Endothelial cell of umbilical vein (primary cell): Measurements from ENCODE around the gene TAB3.

Source experiments
- EZH2 ChIP-seq: IDR thresholded peaks from 2 replicates; pipeline ENCODE4 v1.6.1; 2012; ENCODE audit warnings: borderline replicate concordance, low read depth, mild to moderate bottlenecking, moderate library complexity, low read length, inconsistent platforms; ENCODE audit not compliant: severe bottlenecking
- FOS ChIP-seq: IDR thresholded peaks from 2 replicates; pipeline ENCODE4 v1.6.1; 2011; ENCODE audit warnings: mild to moderate bottlenecking, low read length, moderate library complexity, borderline replicate concordance; ENCODE audit not compliant: insufficient read depth
- MYC ChIP-seq: IDR thresholded peaks from one replicate; pipeline ENCODE4 v1.6.1; 2011; ENCODE audit warnings: mild to moderate bottlenecking, low read depth, low read length
- POLR2A ChIP-seq: IDR thresholded peaks from 2 replicates; pipeline ENCODE4 v1.6.1; 2012; ENCODE audit warnings: low read depth, mild to moderate bottlenecking, control low read depth, low read length
- POLR2AphosphoS5 ChIP-seq: IDR thresholded peaks from 2 replicates; pipeline ENCODE4 v1.6.1; 2012; ENCODE audit warnings: low read depth, mild to moderate bottlenecking, control low read depth, low read length, moderate library complexity; ENCODE audit not compliant: insufficient read depth
- TF ChIP-seq, protein P1 (sequence below), 2 donors: IDR thresholded peaks; 1 replicate in 1 of 2; 2 replicates in 1 of 2; pipeline ENCODE4 v1.5.1; 2011; ENCODE audit warnings: low read length in 2 of 2, mild to moderate bottlenecking in 2 of 2, moderate library complexity in 2 of 2, control low read depth in 1 of 2, inconsistent platforms in 1 of 2, low read depth in 1 of 2; ENCODE audit not compliant: insufficient read depth in 1 of 2; ENCODE audit errors: extremely low read depth in 1 of 2
- TF ChIP-seq, protein P2 (sequence below): IDR thresholded peaks from 2 replicates; pipeline ENCODE4 v1.6.1; 2011; ENCODE audit not compliant: insufficient read depth, insufficient read length

DNA sequence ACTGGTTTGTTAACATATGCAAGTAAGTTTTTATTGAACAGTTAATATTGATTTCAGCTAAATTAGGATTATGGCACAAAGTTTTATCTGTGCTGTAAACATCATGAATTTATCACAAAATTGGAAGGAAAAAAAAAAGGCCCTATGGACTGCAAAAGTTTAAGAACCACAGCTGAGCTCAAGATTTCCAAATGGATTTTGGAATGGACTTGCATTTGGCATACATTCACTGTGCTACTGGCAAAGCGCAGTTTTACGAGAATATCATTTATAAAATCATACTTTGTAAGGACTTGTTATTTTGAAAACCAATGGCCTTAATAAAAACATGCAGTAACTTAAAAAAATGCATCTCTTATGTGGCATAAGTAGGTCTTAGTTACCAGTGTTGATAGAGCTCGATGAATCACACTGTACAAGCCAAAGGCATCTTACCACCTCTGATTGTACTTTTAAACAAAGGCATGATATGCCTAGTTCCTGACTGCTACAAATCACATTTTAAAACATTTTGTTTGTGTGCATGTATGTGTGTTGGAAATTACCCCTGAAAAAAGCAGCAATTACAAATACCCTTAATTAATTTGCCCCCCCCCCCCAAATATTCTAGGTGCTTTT is 58.6 kb downstream of the TAB3 start:
- TF ChIP-seq, protein P1, sequence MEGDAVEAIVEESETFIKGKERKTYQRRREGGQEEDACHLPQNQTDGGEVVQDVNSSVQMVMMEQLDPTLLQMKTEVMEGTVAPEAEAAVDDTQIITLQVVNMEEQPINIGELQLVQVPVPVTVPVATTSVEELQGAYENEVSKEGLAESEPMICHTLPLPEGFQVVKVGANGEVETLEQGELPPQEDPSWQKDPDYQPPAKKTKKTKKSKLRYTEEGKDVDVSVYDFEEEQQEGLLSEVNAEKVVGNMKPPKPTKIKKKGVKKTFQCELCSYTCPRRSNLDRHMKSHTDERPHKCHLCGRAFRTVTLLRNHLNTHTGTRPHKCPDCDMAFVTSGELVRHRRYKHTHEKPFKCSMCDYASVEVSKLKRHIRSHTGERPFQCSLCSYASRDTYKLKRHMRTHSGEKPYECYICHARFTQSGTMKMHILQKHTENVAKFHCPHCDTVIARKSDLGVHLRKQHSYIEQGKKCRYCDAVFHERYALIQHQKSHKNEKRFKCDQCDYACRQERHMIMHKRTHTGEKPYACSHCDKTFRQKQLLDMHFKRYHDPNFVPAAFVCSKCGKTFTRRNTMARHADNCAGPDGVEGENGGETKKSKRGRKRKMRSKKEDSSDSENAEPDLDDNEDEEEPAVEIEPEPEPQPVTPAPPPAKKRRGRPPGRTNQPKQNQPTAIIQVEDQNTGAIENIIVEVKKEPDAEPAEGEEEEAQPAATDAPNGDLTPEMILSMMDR (IDR thresholded peaks at IDR 0.05; ENCODE audit: extremely low read depth in 1 of 2, insufficient read depth in 1 of 2, low read depth in 1 of 2, low read length in 2 of 2), result no peak
- TF ChIP-seq EZH2 (no peak), FOS (no peak), POLR2A (no peak), POLR2AphosphoS5 (no peak), MYC (no peak)
- TF ChIP-seq, protein P2, sequence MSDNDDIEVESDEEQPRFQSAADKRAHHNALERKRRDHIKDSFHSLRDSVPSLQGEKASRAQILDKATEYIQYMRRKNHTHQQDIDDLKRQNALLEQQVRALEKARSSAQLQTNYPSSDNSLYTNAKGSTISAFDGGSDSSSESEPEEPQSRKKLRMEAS, result no peak
